ENCODE measurements around the gene ABLIM3.

- TF ChIP-seq, protein P1, sequence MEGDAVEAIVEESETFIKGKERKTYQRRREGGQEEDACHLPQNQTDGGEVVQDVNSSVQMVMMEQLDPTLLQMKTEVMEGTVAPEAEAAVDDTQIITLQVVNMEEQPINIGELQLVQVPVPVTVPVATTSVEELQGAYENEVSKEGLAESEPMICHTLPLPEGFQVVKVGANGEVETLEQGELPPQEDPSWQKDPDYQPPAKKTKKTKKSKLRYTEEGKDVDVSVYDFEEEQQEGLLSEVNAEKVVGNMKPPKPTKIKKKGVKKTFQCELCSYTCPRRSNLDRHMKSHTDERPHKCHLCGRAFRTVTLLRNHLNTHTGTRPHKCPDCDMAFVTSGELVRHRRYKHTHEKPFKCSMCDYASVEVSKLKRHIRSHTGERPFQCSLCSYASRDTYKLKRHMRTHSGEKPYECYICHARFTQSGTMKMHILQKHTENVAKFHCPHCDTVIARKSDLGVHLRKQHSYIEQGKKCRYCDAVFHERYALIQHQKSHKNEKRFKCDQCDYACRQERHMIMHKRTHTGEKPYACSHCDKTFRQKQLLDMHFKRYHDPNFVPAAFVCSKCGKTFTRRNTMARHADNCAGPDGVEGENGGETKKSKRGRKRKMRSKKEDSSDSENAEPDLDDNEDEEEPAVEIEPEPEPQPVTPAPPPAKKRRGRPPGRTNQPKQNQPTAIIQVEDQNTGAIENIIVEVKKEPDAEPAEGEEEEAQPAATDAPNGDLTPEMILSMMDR (IDR thresholded peaks at IDR 0.05) = no peak
- no peak for TF ChIP-seq POLR2A (IDR thresholded peaks at IDR 0.05)
Observed at GRCh38 chr5:149132474-149132873, 8.8 kb upstream of the ABLIM3 start.

Measured in breast epithelium (tissue), 3 donors.